Adrenal gland (tissue), 5 donors: ENCODE data around the gene RNASE9.

Experiments used
- CTCF ChIP-seq, 6 experiments: fragments of 450-650 bp in 4 of 6; fragments of 200-600 bp in 2 of 6; sonication (generic) in 1 of 6; IDR thresholded peaks; 1 replicate in 5 of 6; 2 replicates in 1 of 6; pipeline versions ENCODE4 v1.5.1 to v1.8.0; 2016 to 2021; ENCODE audit warnings: antibody characterized with exemption in 6 of 6, mild to moderate bottlenecking in 2 of 6, moderate library complexity in 1 of 6
- POLR2A ChIP-seq, 2 donors: fragments of 450-650 bp; IDR thresholded peaks; one replicate each; pipeline ENCODE4 v1.6.1; 2017; ENCODE audit warnings: antibody characterized with exemption in 2 of 2, mild to moderate bottlenecking in 2 of 2, moderate library complexity in 1 of 2
- donor health status: DM: no; HTN: no; CAD: no.

- TF ChIP-seq CTCF (IDR thresholded peaks at IDR 0.05): no peak
- no peak for TF ChIP-seq POLR2A (IDR thresholded peaks at IDR 0.05)
Observed at GRCh38 chr14:20522332-20522731, 38.5 kb downstream of the RNASE9 start.
